GM18502 (cell line): ENCODE results near the gene FAAP20.

Experiments
- ATAC-seq: cut with Tn5 transposase; IDR thresholded peaks from one replicate; pipeline ENCODE4 v1.9.1; 2021; ENCODE audit warnings: mild to moderate bottlenecking; ENCODE audit not compliant: unreplicated experiment, poor library complexity

Gene FAAP20

GRCh38 chr1:2181752-2182151 is 12.8 kb downstream of the FAAP20 start:
- ATAC-seq, result no peak

DNA sequence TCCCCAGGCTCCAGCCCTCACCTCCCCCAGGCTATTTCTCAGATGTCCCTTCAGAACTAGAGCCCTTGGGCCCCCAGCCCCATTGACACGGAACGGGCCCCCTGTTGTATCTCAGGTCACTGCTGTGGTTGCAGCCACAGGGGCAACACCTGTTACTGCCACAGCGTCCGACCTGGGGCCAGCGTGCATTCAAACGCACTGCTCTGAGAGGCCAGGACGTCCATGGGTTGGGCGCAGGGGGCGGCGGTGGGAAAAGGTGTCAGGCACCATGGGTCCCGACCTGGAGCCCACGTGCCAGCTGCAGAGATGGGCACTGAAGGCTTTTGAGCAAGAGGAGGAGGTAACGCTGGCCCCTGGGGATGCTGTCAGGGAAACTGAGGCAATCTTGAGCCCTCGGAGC is 13.3 kb downstream of the FAAP20 start:
- no peak for ATAC-seq

- no peak for ATAC-seq
Observed at GRCh38 chr1:2180297-2181245, 14.0 kb downstream of the FAAP20 start.

DNA sequence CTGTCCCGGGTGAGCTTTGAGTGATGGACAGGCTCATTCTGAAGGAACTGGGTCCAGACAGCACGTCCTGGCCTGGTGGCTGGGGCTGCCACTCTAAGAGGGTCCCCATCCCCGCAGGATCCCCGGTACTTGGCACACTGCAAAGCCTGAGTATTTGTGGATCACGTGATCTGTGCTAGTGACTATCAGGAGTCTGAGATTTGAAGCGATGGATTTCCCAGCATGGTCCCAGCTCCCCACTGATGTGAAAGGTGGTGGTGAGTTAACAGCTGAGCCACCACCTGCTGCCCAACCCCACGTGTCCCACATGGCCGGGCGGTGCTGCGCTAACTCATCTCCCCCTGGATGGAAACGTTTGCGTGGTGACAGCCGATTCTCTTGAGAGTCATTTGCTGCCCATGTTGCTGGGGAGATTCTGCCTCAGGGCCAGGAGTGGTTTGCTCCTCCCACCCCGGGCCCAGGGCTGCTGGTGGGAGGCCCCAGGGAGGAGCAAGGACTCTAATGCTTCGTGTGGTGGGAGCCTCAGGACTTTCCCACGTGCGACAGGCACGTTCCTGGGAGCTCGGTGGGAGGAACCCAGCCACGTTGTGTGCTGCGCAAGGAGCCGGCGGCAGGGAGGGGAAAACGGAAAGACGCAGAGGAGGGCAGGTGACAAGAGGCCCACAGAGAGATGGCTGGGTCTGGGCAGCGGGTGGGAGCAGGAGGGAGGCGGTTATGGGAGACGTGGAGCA is 15.1 kb downstream of the FAAP20 start:
- ATAC-seq, result no peak

GRCh38 chr1:2178875-2179274 is 15.7 kb downstream of the FAAP20 start:
- ATAC-seq, result no peak

- ATAC-seq, result no peak
Observed at GRCh38 chr1:2177946-2178538, 16.5 kb downstream of the FAAP20 start.

GRCh38 chr1:2177541-2177940 is 17.0 kb downstream of the FAAP20 start:
- ATAC-seq, result no peak

DNA sequence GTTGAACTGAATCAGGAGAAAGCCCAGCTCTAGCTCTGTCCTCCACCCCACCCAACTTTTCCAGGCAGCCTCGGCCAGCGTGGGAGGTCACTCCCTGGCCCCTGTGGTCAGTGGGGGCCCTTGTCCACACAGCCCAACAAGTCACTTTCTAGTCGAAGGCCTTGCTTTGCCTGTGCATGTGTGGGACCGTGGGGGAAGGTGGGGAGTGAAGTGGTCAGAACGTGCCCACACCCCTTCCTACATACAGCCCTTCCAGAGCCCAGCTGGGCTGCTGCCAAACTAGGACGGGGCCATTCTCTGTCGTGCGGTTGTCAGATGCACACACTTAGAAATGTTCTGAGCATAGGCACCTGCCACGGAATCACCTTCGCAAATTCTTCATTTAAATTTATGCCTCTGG is 18.0 kb downstream of the FAAP20 start:
- ATAC-seq, result no peak

DNA sequence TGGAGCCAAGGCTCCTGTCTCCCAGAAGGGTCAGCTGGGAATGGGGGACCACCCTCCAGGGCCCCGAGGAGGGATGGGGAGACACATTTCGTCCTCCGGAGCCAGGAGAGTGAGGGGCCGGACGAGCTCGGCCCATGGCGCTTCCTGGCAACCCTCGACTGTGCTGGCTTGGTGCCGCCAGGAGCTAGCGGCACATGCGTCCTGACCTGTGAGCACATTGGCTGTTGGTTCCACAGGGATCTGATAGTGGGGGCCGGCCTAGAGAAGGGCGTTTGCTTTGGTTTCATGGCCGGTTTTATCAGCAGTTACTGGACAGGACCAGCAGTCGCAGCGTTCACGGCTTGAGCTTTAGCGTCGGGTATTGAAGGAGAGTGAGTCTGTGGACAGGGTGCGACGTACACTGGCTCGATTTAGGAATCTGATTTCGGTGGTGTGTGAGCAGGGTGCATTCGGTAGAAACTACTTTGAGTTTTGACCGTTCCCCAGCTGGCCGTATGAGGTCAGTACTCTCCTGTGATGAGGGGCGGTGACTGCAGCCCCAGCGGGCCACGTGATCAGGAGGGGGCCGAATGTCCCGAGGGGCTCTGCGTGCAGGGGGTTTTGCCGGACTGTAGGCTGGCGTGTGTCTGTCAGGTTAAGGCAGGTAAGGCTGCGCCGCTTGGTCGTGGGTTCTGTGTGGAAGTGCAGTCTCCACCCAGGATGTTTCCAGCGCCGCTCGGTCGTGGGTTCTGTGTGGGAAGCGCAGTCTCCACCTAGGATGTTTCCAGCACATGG is 18.7 kb downstream of the FAAP20 start:
- no peak for ATAC-seq

DNA sequence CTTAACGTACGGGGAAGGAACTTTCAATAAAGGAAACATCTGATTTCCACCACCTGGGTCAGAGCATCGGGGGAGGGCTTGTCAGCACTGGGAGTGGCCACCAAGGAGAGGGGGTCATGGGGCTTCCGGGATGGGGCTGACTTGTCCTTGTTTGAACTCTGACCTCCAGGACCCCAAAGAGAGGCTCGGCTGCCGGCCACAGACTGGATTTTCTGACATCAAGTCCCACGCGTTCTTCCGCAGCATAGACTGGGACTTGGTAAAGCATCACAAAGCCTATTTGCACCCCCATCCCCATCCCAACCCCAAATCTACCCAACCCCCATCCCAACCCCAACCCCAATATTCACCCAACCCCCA is 19.5 kb downstream of the FAAP20 start:
- no peak for ATAC-seq

DNA sequence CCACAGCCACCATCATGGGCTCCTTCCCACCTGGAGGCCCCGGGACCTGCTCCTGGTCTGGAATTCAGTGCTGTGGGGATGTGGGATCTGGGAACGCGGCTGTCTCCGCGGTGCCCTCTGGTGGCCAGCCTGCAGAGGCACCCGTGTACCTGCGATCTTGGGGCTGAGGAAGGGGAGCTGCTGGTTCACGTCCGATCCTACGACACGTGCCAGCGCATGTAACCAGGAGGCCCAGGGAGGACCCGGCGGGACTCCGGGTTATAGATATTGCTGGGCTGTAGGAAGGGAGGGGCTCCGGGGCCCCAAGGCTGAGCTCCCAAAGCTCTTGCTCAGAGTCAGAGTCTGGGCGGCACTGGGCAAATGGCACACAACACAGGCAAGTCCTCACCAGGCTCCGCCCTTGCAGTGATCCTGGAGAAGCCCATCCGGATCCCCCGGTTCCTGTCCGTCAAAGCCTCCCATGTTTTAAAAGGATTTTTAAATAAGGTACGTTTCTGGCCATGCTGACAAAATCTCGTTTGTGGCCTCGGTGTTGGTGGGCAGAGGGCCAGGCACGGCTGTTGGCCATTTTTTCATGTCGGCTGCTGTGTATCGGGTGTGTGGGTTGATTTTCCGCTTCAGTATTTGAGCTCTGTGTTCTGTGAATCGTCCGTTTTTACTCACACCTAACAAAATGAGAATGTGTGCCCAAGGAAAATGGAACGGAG is 20.1 kb downstream of the FAAP20 start:
- ATAC-seq, result no peak

DNA sequence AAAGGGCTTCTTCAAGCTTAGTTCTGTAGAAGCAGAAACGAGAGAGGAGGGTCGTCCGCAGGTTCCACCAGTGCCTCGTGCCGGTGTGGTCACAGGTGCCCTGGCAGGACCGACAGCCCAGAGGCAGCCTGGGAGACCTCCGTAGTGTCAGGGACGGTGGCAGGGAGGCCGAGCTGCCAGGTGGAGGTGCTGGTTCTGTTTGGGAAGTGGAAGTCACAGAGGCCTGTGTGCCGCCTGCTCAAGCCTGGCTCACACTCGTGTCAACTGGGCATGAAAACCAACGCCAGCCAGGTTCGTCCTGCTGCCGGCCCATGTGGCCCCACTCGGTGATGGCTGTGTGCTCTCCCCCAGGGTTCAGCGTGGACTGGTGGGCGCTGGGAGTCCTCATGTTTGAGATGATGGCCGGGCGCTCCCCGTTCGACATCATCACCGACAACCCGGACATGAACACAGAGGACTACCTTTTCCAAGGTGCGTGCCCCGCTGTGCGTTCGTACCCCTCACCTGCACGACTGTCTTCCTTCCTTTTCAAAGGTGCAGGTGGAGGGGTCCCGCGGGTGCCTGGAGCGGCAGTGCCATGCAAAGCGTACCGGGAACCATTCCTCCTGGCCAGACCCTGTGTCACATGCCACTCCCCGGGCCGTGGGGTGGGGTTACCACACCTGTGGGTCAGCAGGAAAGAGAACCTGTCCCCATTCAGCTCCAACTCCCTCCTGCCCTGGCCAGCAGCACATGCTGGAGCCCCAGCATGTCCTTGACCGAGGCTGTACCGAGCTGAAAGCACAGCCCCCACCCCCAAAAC is 20.8 kb downstream of the FAAP20 start:
- ATAC-seq, result no peak

DNA sequence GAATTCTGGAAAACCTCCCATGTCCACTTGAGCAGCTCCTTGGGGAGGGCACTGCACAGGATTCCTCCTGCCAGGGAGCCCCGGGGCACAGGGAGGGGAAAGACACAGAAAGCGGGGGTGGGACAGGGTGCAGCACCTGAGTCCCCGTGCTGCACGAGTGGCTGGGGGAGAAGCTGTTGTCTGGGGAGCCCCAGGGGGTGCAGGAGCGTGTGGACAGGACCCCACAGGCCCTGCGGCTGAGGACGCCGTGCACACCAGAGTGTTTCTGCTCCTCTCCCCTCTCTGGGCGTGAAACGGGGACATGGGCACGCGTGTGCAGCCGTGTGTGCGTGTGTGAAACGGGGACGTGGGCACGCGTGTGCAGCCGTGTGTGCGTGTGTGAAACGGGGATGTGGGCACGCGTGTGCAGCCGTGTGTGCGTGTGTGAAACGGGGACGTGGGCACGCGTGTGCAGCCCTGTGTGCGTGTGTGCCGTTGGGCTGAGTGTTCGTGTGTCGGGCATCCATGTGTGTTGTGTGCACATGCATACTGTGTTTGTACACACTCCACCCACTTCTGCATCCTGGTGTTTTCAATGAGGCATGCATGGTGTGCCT is 21.9 kb downstream of the FAAP20 start:
- ATAC-seq, result no peak

- no peak for ATAC-seq
Observed at GRCh38 chr1:2172012-2172411, 22.6 kb downstream of the FAAP20 start.

- no peak for ATAC-seq
Observed at GRCh38 chr1:2170211-2170610, 24.4 kb downstream of the FAAP20 start.

GRCh38 chr1:2169200-2169836 is 25.3 kb downstream of the FAAP20 start:
- ATAC-seq, result no peak

- no peak for ATAC-seq
Observed at GRCh38 chr1:2168535-2168934, 26.0 kb downstream of the FAAP20 start.

- no peak for ATAC-seq
Observed at GRCh38 chr1:2168090-2168489, 26.5 kb downstream of the FAAP20 start.
